Measurements from ENCODE around the gene PPP1R1B. TPM values are rescaled to one million over a fixed set of nuclear protein-coding genes. Genes with fewer than 3 reads are reported as not detected.

The PPP1R1B gene
- total RNA-seq, 1 experiment from 2014 or later, result not detected

- DNase-seq (ENCODE audit: low read depth), result no peak
Observed at GRCh38 chr17:39683295-39683939, 56.7 kb downstream of the PPP1R1B start.

- DNase-seq (ENCODE audit: low read depth), result no peak
Observed at GRCh38 chr17:39684369-39685192, 57.8 kb downstream of the PPP1R1B start.

Other genes with a start within 250 kb of the PPP1R1B start
- 6.5 and 9.9 TPM in 2 replicates for gene FBXL20, start 225.3 kb upstream of the PPP1R1B start, total RNA-seq (2014; rRNA removed; shearing (Covaris generic))
- 15.3 and 18.7 TPM in 2 replicates for gene MED1, start 175.7 kb upstream of the PPP1R1B start, total RNA-seq (2014; rRNA removed; shearing (Covaris generic))
- gene CDK12, start 165.5 kb upstream of the PPP1R1B start, total RNA-seq (2014; rRNA removed; shearing (Covaris generic)), result 21.5 and 30.7 TPM in 2 replicates
- not detected in 2 replicates for gene NEUROD2, start 19.0 kb upstream of the PPP1R1B start, total RNA-seq (2014; rRNA removed; shearing (Covaris generic))
- 20.8 and 33.1 TPM in 2 replicates for gene STARD3, start 10.2 kb downstream of the PPP1R1B start, total RNA-seq (2014; rRNA removed; shearing (Covaris generic))
- 0.05 TPM in 1 of 2 replicates, not detected in the other for gene TCAP, start 38.4 kb downstream of the PPP1R1B start, total RNA-seq (2014; rRNA removed; shearing (Covaris generic))
- gene PNMT, start 41.5 kb downstream of the PPP1R1B start, total RNA-seq (2014; rRNA removed; shearing (Covaris generic)), result not detected in 2 replicates
- gene PGAP3, start 61.1 kb downstream of the PPP1R1B start, total RNA-seq (2014; rRNA removed; shearing (Covaris generic)), result 9.2 and 13.0 TPM in 2 replicates
- 1.2 and 1.8 TPM in 2 replicates for gene ERBB2, start 73.1 kb downstream of the PPP1R1B start, total RNA-seq (2014; rRNA removed; shearing (Covaris generic))
- gene MIEN1, start 103.6 kb downstream of the PPP1R1B start, total RNA-seq (2014; rRNA removed; shearing (Covaris generic)), result 84.5 and 89.4 TPM in 2 replicates
- gene GRB7, start 111.0 kb downstream of the PPP1R1B start, total RNA-seq (2014; rRNA removed; shearing (Covaris generic)), result not detected in 2 replicates
- not detected in 2 replicates for gene IKZF3, start 237.4 kb downstream of the PPP1R1B start, total RNA-seq (2014; rRNA removed; shearing (Covaris generic))
- gene ZPBP2, start 241.2 kb downstream of the PPP1R1B start, total RNA-seq (2014; rRNA removed; shearing (Covaris generic)), result not detected in 2 replicates